Activated CD8-positive, alpha-beta T cell treated with anti-CD3 and anti-CD28 coated beads, Interleukin-2, amount 10 ng/mL, durations not matched to agents 7 days and 5 days (primary cell): Measurements from ENCODE around the gene CSNK2A1. TPM values are rescaled to one million over a fixed set of nuclear protein-coding genes. Genes with fewer than 3 reads are reported as not detected.

Source experiments
- ATAC-seq: fragments of 150-1000 bp; cut with Tn5 transposase; one replicate; pipeline ENCODE4 v1.10.0; 2021; ENCODE audit warnings: moderate library complexity
- CTCF ChIA-PET: fragments of 350-600 bp; sonication (Branson Sonifier 250); formaldehyde crosslinking; loops from one replicate; lab custom pipeline; 2021; ENCODE audit warnings: antibody characterized with exemption; lab: Charles Lee
- POLR2A ChIA-PET: fragments of 350-600 bp; sonication (Branson Sonifier 250); formaldehyde crosslinking; loops from one replicate; lab custom pipeline; 2021; ENCODE audit warnings: antibody characterized with exemption; lab: Charles Lee
- DNase-seq: peaks from one replicate; pipeline ENCODE4 v3.0.0-alpha.2; 2020
- H3K27ac Mint-ChIP-seq: one replicate; pipeline ENCODE4 v1.8.0; 2021; ENCODE audit warnings: mild to moderate bottlenecking, mixed read lengths
- H3K27me3 Mint-ChIP-seq: one replicate; pipeline ENCODE4 v1.8.0; 2021; ENCODE audit warnings: low read depth, mixed read lengths
- H3K36me3 Mint-ChIP-seq: one replicate; pipeline ENCODE4 v1.8.0; 2021; ENCODE audit warnings: low read depth, mixed read lengths
- H3K4me1 Mint-ChIP-seq: one replicate; pipeline ENCODE4 v1.8.0; 2021; ENCODE audit warnings: low read depth, mixed read lengths
- H3K4me3 Mint-ChIP-seq: one replicate; pipeline ENCODE4 v1.8.0; 2021; ENCODE audit warnings: mild to moderate bottlenecking, mixed read lengths
- H3K9me3 Mint-ChIP-seq: one replicate; pipeline ENCODE4 v1.8.0; 2022; ENCODE audit warnings: mixed read lengths; ENCODE audit not compliant: insufficient read depth
- total RNA-seq, 2 experiments: library from RNA; stranded (reverse); gene quantifications; one replicate each; pipeline ENCODE4 v1.2.3, GENCODE V29; 2021

Gene CSNK2A1
- total RNA-seq, 2 experiments from 2014 or later = 116 to 121 TPM

DNA sequence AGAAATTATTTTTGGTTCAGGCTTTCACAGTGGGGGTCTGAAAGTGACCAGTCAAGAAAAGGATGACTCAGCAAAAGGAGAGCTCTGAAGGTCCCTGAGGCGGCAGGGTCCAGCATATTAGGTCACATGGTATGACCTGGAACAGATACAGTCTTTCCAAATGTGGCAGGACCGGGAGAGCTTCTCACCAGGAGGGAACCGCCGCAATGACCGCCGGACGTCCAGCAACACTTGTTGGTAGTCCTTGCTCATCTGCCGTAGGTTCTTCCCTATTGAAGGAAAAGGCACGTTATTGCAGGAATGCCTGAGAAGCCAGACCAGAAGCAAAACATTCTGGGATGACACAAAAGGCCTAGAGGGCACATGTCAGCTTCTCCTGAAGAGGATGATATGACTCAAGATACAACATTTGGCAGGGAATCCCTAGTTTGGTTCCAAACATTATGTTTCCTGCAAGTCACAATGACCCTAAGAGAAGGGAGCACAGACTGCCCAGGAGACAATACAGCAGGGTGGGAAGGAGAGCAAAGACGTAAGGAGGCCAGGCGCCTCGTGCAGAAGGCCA is 98.6 kb downstream of the CSNK2A1 start:
- no peak overlapping the region for H3K27ac Mint-ChIP-seq
- H3K27me3 Mint-ChIP-seq = no peaks in the 10 kb centered on the region

DNA sequence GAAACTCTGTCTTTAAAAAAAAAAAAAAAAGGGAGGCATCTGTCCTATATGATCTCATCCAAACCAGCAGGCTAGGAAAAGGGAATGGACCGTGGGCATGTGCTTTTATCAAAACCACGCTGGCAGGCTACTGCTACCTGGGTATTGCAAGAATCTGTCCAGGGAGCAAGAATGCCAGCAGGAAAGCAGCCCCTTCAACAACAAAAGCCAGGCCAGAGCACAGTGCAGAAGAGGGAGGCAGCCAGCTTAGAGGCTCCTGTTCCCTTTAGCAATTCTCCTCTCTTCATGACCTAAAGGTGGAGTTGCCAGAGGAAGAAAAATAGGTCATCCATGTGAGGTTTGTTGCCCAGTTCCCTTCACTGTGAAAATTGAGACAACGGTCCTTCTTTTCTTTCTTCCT is 99.5 kb downstream of the CSNK2A1 start:
- Mint-ChIP-seq H3K36me3 (peaks cover 65% of the 10 kb centered on the region), H3K27me3 (no peaks in the 10 kb centered on the region), H3K4me1 (peaks cover 20% of the 10 kb centered on the region), H3K27ac (no peak overlapping the region), H3K4me3 (no peak overlapping the region), H3K9me3 (no peaks in the 10 kb centered on the region)
- ATAC-seq = no peak
- DNase-seq = no peak
- ChIA-PET CTCF (no interaction called here), POLR2A (no interaction called here)

More for the DNA sequence above, 98.6 kb downstream of the CSNK2A1 start:
- peaks cover 59% of the 10 kb centered on the region for H3K36me3 Mint-ChIP-seq
- ATAC-seq = no peak
- H3K4me3 Mint-ChIP-seq = no peak overlapping the region
- POLR2A ChIA-PET = no interaction called here
- CTCF ChIA-PET = interaction anchor here (0.7 kb wide), 1 partner anchor 16 kb away, joined by 3 read pairs; no protein-coding TSS in a partner anchor
- peaks cover 16% of the 10 kb centered on the region for H3K4me1 Mint-ChIP-seq
- no peak for DNase-seq
- no peaks in the 10 kb centered on the region for H3K9me3 Mint-ChIP-seq

DNA sequence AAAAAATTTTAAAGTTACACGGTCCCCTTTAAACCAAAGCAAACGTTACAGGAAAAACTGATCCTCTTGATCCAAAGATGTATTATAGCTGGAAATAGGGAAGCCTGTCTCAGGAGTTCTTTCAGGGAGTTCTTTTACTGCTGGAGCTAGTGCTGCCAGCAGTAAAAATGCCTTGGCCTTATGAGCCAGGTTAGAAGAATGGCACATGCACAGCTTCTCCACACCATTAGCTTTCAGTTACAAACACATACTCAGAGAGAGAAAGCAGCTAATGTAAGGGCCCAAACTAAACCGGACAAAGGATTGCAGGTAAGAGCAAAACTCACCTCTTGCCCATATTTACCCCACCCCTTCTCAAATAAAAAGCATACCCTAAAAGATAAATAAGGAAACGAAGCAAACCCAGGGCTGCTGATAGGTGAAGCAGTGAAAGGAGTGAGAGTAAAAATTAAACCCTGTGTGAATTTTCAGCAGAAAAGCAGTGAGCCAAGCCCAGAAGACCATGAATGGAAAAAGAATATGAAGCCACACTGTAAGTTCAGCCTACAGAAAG is 100.3 kb downstream of the CSNK2A1 start:
- no peaks in the 10 kb centered on the region for H3K9me3 Mint-ChIP-seq
- no peaks in the 10 kb centered on the region for H3K27me3 Mint-ChIP-seq
- DNase-seq = no peak
- H3K4me1 Mint-ChIP-seq = peaks cover 28% of the 10 kb centered on the region
- ChIA-PET POLR2A (interaction anchor here (0.8 kb wide), 1 partner anchor 36 kb away, joined by 3 read pairs; no protein-coding TSS in a partner anchor), CTCF (no interaction called here)
- H3K27ac Mint-ChIP-seq = no peak overlapping the region
- H3K36me3 Mint-ChIP-seq = peaks cover 72% of the 10 kb centered on the region
- ATAC-seq = no peak
- no peak overlapping the region for H3K4me3 Mint-ChIP-seq

DNA sequence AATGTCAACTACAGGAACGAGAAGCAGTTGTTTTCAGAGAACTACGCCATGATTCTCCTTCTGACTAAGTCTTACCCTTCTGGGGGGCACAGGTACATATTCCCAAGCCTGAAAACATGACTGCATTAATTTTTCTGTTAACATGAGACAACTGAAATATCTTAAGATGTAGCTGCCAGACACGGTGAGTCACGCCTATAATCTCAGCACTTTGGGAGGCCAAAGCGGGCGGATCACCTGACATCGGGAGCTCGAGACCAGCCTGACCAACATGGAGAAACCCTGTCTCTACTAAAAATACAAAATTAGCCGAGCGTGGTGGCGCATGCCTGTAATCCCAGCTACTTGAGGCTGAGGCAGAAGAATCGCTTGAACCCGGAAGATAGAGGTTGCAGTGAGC is 103.0 kb downstream of the CSNK2A1 start:
- Mint-ChIP-seq H3K4me1 (peaks cover 47% of the 10 kb centered on the region), H3K4me3 (no peak overlapping the region), H3K9me3 (no peaks in the 10 kb centered on the region), H3K27me3 (no peaks in the 10 kb centered on the region), H3K27ac (no peak overlapping the region), H3K36me3 (peaks cover 85% of the 10 kb centered on the region)
- ATAC-seq (no peak), DNase-seq (no peak)
- CTCF ChIA-PET = interaction anchor here (1.6 kb wide), 1 partner anchor 18 kb away, joined by 3 read pairs; no protein-coding TSS in a partner anchor
- POLR2A ChIA-PET = no interaction called here

DNA sequence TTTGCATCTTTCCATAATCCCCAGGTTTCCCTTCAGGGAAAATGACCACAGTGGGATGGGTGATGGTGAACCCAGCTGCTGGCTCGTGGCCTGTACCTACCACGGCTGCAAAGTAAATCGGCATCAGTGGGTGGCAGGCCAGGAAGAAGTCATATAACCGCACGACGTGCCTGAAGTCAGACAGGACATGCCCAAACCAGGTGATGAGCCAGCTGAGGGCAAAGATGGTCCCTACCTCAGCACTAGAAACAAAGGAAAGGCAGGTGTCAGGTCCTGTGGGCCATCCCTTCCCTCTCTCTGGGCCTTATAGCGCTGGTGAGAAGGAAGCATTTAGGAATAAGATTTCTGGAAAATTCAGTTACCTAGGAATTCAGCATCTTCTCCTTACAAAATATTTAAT is 103.4 kb downstream of the CSNK2A1 start:
- CTCF ChIA-PET = interaction anchor here (1.6 kb wide), 1 partner anchor 19 kb away, joined by 3 read pairs; no protein-coding TSS in a partner anchor
- H3K9me3 Mint-ChIP-seq = no peaks in the 10 kb centered on the region

DNA sequence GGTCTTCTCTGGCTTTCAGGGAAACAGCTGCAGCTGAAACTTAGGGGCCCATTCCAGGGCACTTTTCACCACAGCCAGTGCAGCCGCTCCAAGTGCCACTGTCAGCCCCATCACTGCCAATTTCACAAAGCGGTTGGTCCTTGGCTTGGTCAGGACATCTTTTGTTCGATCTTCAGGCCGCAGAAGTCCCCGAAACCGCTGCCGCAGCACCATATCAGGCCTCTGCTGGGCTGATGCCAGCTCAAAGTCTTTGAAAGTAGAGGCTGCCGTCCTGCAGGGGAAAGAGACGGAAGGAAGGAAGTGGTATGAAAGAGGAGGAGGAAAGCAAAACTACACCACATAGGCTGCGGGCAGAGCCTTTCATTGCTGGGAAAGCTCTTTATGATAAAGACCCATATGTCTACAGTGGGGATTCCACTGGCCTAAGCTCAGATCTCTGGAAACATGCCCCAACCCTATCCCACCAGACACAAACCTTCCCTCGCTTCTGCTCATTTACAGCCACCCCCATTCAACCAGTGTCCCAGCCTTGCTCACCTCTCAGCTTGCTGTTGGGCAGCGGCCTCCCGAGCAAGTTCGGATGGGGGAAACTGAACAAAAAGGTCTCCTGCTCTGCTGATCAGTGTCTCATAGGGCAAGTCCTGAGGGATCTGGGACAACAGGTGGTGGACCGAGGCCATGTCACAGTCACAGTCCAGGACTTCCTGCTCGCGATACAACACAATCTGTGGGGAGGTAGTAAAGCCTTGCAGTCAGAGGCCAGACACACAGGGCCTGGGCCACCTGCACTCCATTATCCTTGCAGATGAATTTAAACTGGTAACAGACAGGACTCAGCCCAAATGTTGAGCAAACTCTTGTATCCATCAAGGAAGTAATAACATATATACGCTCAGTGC is 104.8 kb downstream of the CSNK2A1 start:
- Mint-ChIP-seq H3K4me3 (peak overlapping the region; percentile 62), H3K27ac (peak overlapping the region; percentile 85), H3K27me3 (no peaks in the 10 kb centered on the region), H3K9me3 (no peaks in the 10 kb centered on the region), H3K36me3 (peaks cover 88% of the 10 kb centered on the region), H3K4me1 (peaks cover 62% of the 10 kb centered on the region)
- ATAC-seq (peak; percentile 88), DNase-seq (peak; percentile 79)
- ChIA-PET POLR2A (interaction anchor here (0.7 to 1.6 kb wide), 4 partner anchors 22 to 31 kb away, joined by 3 to 9 read pairs (median 5); partner anchors contain the start of gene TBC1D20), CTCF (interaction anchor here (0.7 to 2.6 kb wide), 13 partner anchors 22 to 206 kb away, joined by 3 to 8 read pairs (median 3); partner anchors contain the start of genes TBC1D20 and TRIB3)

More for the DNA sequence above, 103.4 kb downstream of the CSNK2A1 start:
- no peak for ATAC-seq
- no peak overlapping the region for H3K4me3 Mint-ChIP-seq
- peaks cover 86% of the 10 kb centered on the region for H3K36me3 Mint-ChIP-seq
- H3K4me1 Mint-ChIP-seq = peaks cover 49% of the 10 kb centered on the region
- H3K27ac Mint-ChIP-seq = peak overlapping the region; percentile 85
- no peaks in the 10 kb centered on the region for H3K27me3 Mint-ChIP-seq
- no peak for DNase-seq
- POLR2A ChIA-PET = no interaction called here

DNA sequence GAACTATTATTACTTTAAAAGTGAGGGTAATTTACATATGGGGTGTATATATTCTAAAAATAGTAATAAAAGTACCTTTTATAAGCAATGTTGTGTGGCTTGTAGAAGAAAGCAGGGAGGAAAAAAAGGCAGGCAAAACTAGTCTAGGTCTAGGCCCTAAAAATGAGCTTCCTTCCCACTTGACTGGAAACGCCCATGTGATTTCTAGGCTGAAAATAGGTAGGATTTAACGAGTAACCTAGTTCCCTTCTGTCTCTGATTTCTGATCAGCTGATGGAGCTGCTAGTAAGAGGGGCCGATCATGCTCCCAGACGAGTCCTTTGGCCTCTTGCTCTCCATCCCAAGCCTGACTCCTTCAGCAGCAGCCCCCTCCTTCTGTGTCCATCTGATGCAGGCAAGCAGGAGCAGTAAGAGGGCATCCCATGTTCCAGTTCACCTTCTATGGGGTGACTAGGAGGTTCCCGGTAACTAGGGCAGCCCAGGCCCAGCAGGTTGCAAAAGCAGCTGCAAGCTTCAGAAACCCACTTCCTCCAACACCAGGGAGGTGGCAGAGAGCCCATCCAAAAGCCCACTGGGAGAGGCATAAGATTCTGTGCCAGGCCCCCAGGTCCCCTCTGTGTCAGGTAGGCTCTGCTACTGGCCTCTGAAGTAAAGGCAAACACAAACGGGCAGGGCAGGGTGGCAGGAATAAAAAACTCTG is 105.7 kb downstream of the CSNK2A1 start:
- DNase-seq (peak; percentile 38), ATAC-seq (no peak)
- Mint-ChIP-seq H3K4me3 (peak overlapping the region; percentile 62), H3K4me1 (peaks cover 71% of the 10 kb centered on the region), H3K27ac (peak overlapping the region; percentile 85), H3K27me3 (no peaks in the 10 kb centered on the region), H3K36me3 (peaks cover 88% of the 10 kb centered on the region), H3K9me3 (no peaks in the 10 kb centered on the region)
- CTCF ChIA-PET = interaction anchor here (0.6 to 2.6 kb wide), 13 partner anchors 22 to 207 kb away, joined by 3 to 8 read pairs (median 3); partner anchors contain the start of genes TBC1D20 and TRIB3
- POLR2A ChIA-PET = interaction anchor here (0.7 to 1.6 kb wide), 5 partner anchors 11 to 30 kb away, joined by 3 to 9 read pairs (median 5); partner anchors contain the start of gene TBC1D20

DNA sequence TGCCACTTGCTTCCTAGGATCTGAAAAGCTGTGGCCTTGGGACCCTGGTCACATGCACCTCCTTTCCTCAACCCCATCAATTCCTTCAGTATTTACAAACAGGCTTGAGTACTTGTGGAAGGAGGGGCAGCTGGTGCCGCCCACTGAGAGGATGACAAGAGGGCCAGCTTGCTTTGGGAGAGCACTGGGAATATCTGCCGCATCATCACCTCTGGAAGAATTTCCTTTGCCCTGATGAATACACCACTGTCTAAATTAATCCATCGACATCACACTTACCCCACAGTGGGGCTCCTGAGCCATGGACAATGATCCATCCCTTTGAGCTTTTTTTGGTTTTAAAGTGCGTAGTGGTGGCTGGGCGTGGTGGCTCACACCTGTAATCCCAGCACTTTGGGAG is 107.1 kb downstream of the CSNK2A1 start:
- Mint-ChIP-seq H3K4me3 (no peak overlapping the region), H3K4me1 (peaks cover 82% of the 10 kb centered on the region), H3K27me3 (no peaks in the 10 kb centered on the region), H3K36me3 (peaks cover 83% of the 10 kb centered on the region), H3K9me3 (no peaks in the 10 kb centered on the region), H3K27ac (no peak overlapping the region)
- CTCF ChIA-PET = interaction anchor here (0.6 to 1.1 kb wide), 2 partner anchors 17 to 29 kb away, joined by 3 read pairs; no protein-coding TSS in a partner anchor
- no peak for DNase-seq
- ATAC-seq = no peak
- POLR2A ChIA-PET = no interaction called here

DNA sequence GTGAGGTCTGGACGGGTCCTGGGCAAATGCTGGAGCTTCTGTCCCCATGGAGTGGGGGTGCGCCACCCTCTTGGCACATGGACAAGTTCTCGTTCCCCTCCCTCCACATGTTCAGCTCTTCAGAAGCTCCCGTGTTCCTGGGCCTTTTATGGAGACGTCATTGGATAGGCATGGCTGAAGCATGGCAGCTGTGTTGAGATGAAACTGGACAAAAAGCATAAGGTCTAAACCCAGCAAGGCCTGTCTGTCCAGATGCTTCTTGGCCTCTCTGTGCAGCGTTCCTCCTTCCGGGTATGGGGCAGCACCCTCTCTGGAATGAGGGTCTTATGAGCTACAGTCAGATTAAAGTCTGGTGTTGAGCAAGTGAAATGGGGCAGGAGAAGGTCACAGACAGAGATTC is 108.0 kb downstream of the CSNK2A1 start:
- H3K36me3 Mint-ChIP-seq = peaks cover 83% of the 10 kb centered on the region
- CTCF ChIA-PET = no interaction called here
- H3K4me3 Mint-ChIP-seq = no peak overlapping the region
- POLR2A ChIA-PET = interaction anchor here (0.6 kb wide), 1 partner anchor 28 kb away, joined by 3 read pairs; no protein-coding TSS in a partner anchor
- H3K27ac Mint-ChIP-seq = no peak overlapping the region
- no peaks in the 10 kb centered on the region for H3K27me3 Mint-ChIP-seq
- no peak for DNase-seq
- ATAC-seq = no peak
- H3K4me1 Mint-ChIP-seq = peaks cover 90% of the 10 kb centered on the region
- no peaks in the 10 kb centered on the region for H3K9me3 Mint-ChIP-seq

DNA sequence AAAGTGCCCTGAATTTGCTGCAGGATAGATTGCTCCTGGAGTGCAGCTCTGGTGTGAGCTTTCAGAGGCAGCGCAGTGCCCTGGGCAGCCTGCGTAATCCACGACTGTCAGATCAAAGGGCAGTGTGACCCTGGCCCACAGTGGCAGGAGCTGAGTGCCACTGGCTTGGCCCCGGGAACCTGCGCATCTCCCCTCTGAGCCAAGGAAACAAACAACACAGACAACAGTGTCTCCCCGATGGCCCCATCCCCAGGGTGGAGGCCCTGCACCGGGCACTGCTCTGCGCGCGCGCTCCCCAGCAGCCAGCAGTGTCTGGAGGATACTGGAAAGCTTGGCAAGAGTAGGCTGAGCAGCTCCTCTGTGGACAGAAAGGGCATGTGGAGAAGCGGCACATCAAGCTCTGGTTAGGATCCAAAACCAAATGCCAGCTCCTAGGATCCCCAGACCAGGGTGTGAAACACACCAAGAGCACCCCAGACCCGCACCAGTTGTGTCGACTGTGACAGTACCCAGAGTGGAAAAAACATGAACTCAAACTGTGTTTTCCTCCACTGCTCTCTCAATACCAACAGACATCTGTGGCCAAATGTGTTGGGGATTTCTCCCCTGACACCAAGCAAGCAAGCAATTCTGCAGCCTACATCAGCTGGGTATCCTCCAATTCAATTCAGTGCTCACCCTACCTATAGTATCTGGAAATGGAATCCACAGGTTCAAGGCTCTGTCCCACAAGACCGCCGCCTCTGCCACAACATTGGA is 108.8 kb downstream of the CSNK2A1 start:
- CTCF ChIA-PET = no interaction called here
- Mint-ChIP-seq H3K4me1 (peaks cover 89% of the 10 kb centered on the region), H3K36me3 (peaks cover 82% of the 10 kb centered on the region), H3K27ac (peak overlapping the region; percentile 85), H3K4me3 (peak overlapping the region; percentile 15), H3K27me3 (no peaks in the 10 kb centered on the region), H3K9me3 (no peaks in the 10 kb centered on the region)
- DNase-seq (no peak), ATAC-seq (no peak)
- POLR2A ChIA-PET = interaction anchor here (0.6 kb wide), 1 partner anchor 27 kb away, joined by 3 read pairs; no protein-coding TSS in a partner anchor
